A549 (cell line): ENCODE data around the gene MSH2.

Experiments
- HMGXB4 ChIP-seq: fragments of 250-450 bp; sonication (Bioruptor Pico); IDR thresholded peaks from 2 replicates; pipeline ENCODE4 v1.5.0; 2021; ENCODE audit warnings: mild to moderate bottlenecking, moderate library complexity, borderline replicate concordance
- KDM1A ChIP-seq: fragments of 200-600 bp; sonication (generic); IDR thresholded peaks from 2 replicates; pipeline ENCODE4 v1.6.1; 2016; ENCODE audit warnings: low read depth, mild to moderate bottlenecking
- MAX ChIP-seq: IDR thresholded peaks from 2 replicates; pipeline ENCODE4 v1.6.1; 2012
- REST ChIP-seq: fragments of 200-600 bp; sonication (generic); IDR thresholded peaks from 2 replicates; pipeline ENCODE4 v1.6.1; 2016; ENCODE audit warnings: antibody characterized with exemption, mild to moderate bottlenecking, moderate library complexity
- ZC3H11A ChIP-seq: fragments of 450-650 bp; IDR thresholded peaks from 2 replicates; pipeline ENCODE4 v1.6.1; 2014; ENCODE audit warnings: antibody characterized with exemption, mild to moderate bottlenecking
- ZNF302 ChIP-seq: fragments of 250-450 bp; sonication (Bioruptor Pico); IDR thresholded peaks from 2 replicates; pipeline ENCODE4 v1.9.0; 2021; ENCODE audit warnings: inconsistent platforms, mild to moderate bottlenecking, moderate library complexity
- TF ChIP-seq, protein P1 (sequence below): fragments of 150-350 bp; IDR thresholded peaks from 2 replicates; pipeline ENCODE4 v1.6.1; 2014; ENCODE audit warnings: low read depth, mild to moderate bottlenecking, low read length
- TF ChIP-seq, protein P2 (sequence below): fragments of >200 bp; sonication (Bioruptor Twin); formaldehyde crosslinking; IDR thresholded peaks from 3 replicates; pipeline ENCODE4 v1.5.1; 2016

- TF ChIP-seq ZNF302 (no peak), MAX (no peak), ZC3H11A (no peak), REST (no peak), HMGXB4 (no peak), KDM1A (no peak)
- TF ChIP-seq, protein P1, sequence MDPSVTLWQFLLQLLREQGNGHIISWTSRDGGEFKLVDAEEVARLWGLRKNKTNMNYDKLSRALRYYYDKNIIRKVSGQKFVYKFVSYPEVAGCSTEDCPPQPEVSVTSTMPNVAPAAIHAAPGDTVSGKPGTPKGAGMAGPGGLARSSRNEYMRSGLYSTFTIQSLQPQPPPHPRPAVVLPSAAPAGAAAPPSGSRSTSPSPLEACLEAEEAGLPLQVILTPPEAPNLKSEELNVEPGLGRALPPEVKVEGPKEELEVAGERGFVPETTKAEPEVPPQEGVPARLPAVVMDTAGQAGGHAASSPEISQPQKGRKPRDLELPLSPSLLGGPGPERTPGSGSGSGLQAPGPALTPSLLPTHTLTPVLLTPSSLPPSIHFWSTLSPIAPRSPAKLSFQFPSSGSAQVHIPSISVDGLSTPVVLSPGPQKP, result no peak
- TF ChIP-seq, protein P2, sequence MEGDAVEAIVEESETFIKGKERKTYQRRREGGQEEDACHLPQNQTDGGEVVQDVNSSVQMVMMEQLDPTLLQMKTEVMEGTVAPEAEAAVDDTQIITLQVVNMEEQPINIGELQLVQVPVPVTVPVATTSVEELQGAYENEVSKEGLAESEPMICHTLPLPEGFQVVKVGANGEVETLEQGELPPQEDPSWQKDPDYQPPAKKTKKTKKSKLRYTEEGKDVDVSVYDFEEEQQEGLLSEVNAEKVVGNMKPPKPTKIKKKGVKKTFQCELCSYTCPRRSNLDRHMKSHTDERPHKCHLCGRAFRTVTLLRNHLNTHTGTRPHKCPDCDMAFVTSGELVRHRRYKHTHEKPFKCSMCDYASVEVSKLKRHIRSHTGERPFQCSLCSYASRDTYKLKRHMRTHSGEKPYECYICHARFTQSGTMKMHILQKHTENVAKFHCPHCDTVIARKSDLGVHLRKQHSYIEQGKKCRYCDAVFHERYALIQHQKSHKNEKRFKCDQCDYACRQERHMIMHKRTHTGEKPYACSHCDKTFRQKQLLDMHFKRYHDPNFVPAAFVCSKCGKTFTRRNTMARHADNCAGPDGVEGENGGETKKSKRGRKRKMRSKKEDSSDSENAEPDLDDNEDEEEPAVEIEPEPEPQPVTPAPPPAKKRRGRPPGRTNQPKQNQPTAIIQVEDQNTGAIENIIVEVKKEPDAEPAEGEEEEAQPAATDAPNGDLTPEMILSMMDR, result no peak
These were observed 116.2 kb downstream of the MSH2 start for GRCh38 chr2:47519147-47519537.
